GM23248 (cell line): ENCODE measurements around the gene PTPRN2. TPM values are rescaled to one million over a fixed set of nuclear protein-coding genes. Genes with fewer than 3 reads are reported as not detected.

Source experiments
- DNase-seq: peaks from one replicate; pipeline ENCODE4 v3.0.0-alpha.2; 2015
- H2AFZ ChIP-seq: fragments of 200-600 bp; sonication (generic); 2 replicates; pipeline ENCODE4 v1.6.1; 2016; ENCODE audit warnings: antibody characterized with exemption
- H3F3A ChIP-seq: fragments of 200-600 bp; sonication (generic); 2 replicates; pipeline ENCODE4 v1.6.1; 2016; ENCODE audit warnings: mild to moderate bottlenecking, antibody characterized with exemption, mixed run types; ENCODE audit not compliant: insufficient read depth
- H3K27ac ChIP-seq: fragments of 200-600 bp; sonication (generic); 2 replicates; pipeline ENCODE4 v1.5.1; 2016; ENCODE audit warnings: mild to moderate bottlenecking
- H3K27me3 ChIP-seq: fragments of 200-600 bp; sonication (generic); replicated peaks from 2 replicates; pipeline ENCODE4 v1.6.1; 2016; ENCODE audit warnings: mild to moderate bottlenecking; ENCODE audit not compliant: insufficient read depth
- H3K36me3 ChIP-seq: fragments of 200-600 bp; sonication (generic); 2 replicates; pipeline ENCODE4 v1.6.1; 2016; ENCODE audit warnings: low read depth, mild to moderate bottlenecking
- H3K4me1 ChIP-seq: fragments of 200-600 bp; sonication (generic); 2 replicates; pipeline ENCODE4 v1.6.1; 2016; ENCODE audit warnings: mild to moderate bottlenecking; ENCODE audit not compliant: insufficient read depth
- H3K4me2 ChIP-seq: fragments of 200-600 bp; sonication (generic); one replicate; pipeline ENCODE4 v1.6.1; 2016; ENCODE audit warnings: mild to moderate bottlenecking; ENCODE audit not compliant: unreplicated experiment
- H3K4me3 ChIP-seq: fragments of 200-600 bp; sonication (generic); 2 replicates; pipeline ENCODE4 v1.5.1; 2016; ENCODE audit warnings: mild to moderate bottlenecking
- H3K79me2 ChIP-seq: fragments of 200-600 bp; sonication (generic); 2 replicates; pipeline ENCODE4 v1.6.1; 2016; ENCODE audit warnings: mild to moderate bottlenecking; ENCODE audit not compliant: insufficient read depth
- H3K9ac ChIP-seq: fragments of 200-600 bp; sonication (generic); 2 replicates; pipeline ENCODE4 v1.6.1; 2016; ENCODE audit warnings: mild to moderate bottlenecking
- H3K9me2 ChIP-seq: fragments of 200-600 bp; sonication (generic); 2 replicates; pipeline ENCODE4 v1.6.1; 2016; ENCODE audit warnings: mixed run types, mild to moderate bottlenecking, moderate library complexity; ENCODE audit not compliant: insufficient read depth
- H3K9me3 ChIP-seq: fragments of 200-600 bp; sonication (generic); one replicate; pipeline ENCODE4 v1.6.1; 2017; ENCODE audit warnings: low read depth
- H4K20me1 ChIP-seq: fragments of 200-600 bp; sonication (generic); 2 replicates; pipeline ENCODE4 v1.6.0; 2016; ENCODE audit not compliant: insufficient read depth
- EZH2 ChIP-seq: fragments of 200-600 bp; sonication (generic); IDR thresholded peaks from 2 replicates; pipeline ENCODE4 v1.6.1; 2018; ENCODE audit warnings: antibody characterized with exemption, mild to moderate bottlenecking; ENCODE audit not compliant: insufficient read depth, poor library complexity, severe bottlenecking
- EZH2phosphoT487 ChIP-seq: fragments of 200-600 bp; sonication (generic); IDR thresholded peaks from 2 replicates; pipeline ENCODE4 v1.6.1; 2018; ENCODE audit warnings: antibody characterized with exemption, moderate library complexity, mild to moderate bottlenecking, low read depth; ENCODE audit not compliant: insufficient read depth
- WGBS, 2 experiments: methylation state at CpG; one replicate each; pipeline ENCODE4 v1.1.6; 2015 to 2017; ENCODE audit warnings: low lambda C conversion rate in 2 of 2, low coverage in 1 of 2; ENCODE audit errors: missing lambda C conversion rate in 2 of 2; 5-methylcytosine and 5-hydroxymethylcytosine counted together
- in situ Hi-C: fragments of 300-500 bp; cut with MboI; formaldehyde crosslinking; loops from 2 replicates; pipeline ENCODE4 v1.15.0; 2020
- polyA plus RNA-seq: library from polyadenylated mRNA; unstranded; fragments of >200 nt; fragmentation: Nextera tagmentation; extraction: Ambion mirVana; gene quantifications from 2 replicates; pipeline ENCODE4 v1.2.1, GENCODE V29; 2016
- total RNA-seq: library from RNA; depleted of rRNA; stranded (reverse); fragments of >200 nt; shearing (Covaris generic); gene quantifications from 2 replicates; pipeline ENCODE4 v1.2.3, GENCODE V29; 2014

PTPRN2 gene
- total and polyA plus RNA-seq, 2 experiments from 2014 or later = 0.13 TPM; not detected in 1

DNA sequence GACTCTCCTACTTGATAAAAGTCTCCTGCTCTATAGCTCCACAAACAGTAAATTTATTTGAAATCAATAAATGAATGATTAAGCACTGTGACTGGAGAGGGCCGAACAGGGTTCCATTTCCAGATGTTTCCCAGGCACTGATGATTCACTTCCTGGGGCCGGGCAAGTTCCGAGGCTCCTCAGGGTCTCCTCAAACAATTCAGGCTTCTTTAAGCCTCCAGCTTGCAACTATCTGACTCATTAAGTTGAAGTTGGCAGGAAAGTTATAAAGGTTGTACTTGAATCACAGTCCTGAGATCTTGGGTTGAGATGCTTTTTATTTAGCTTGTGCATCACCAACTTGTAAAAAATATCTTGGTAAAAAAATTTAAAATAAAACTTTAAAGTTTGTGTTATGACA is 637.9 kb downstream of the PTPRN2 start:
- no peak overlapping the region for H3K27ac ChIP-seq
- no peaks in the 10 kb centered on the region for H3K36me3 ChIP-seq
- no peak for DNase-seq
- WGBS, 2 experiments = 7 to 10% methylated on average over 3 of the region's 3 CpGs
- H3K27me3 ChIP-seq = no peaks in the 10 kb centered on the region
- no peaks in the 10 kb centered on the region for H3K79me2 ChIP-seq
- no peak overlapping the region for H3K4me2 ChIP-seq
- H3F3A ChIP-seq = no peaks in the 10 kb centered on the region
- H4K20me1 ChIP-seq = no peaks in the 10 kb centered on the region
- H3K4me1 ChIP-seq = no peaks in the 10 kb centered on the region
- no peaks in the 10 kb centered on the region for H3K9me3 ChIP-seq
- H3K4me3 ChIP-seq = no peak overlapping the region
- in situ Hi-C loops = no loop called here
- H2AFZ ChIP-seq = no peak overlapping the region
- no peaks in the 10 kb centered on the region for H3K9me2 ChIP-seq
- no peak overlapping the region for H3K9ac ChIP-seq
- TF ChIP-seq EZH2 (no peak), EZH2phosphoT487 (no peak)

- in situ Hi-C loops = no loop called here
- no peak for DNase-seq
- 17 to 19% methylated on average over 3 of the region's 3 CpGs for WGBS, 2 experiments
- no peaks in the 10 kb centered on the region for H3K27me3 ChIP-seq
- no peaks in the 10 kb centered on the region for H3K9me2 ChIP-seq
- H2AFZ ChIP-seq = no peak overlapping the region
- no peak overlapping the region for H3K9ac ChIP-seq
- no peaks in the 10 kb centered on the region for H3F3A ChIP-seq
- no peaks in the 10 kb centered on the region for H3K4me1 ChIP-seq
- no peaks in the 10 kb centered on the region for H3K36me3 ChIP-seq
- H3K4me2 ChIP-seq = no peak overlapping the region
- no peak overlapping the region for H3K4me3 ChIP-seq
- no peak overlapping the region for H3K27ac ChIP-seq
- no peaks in the 10 kb centered on the region for H4K20me1 ChIP-seq
- no peaks in the 10 kb centered on the region for H3K9me3 ChIP-seq
- H3K79me2 ChIP-seq = no peaks in the 10 kb centered on the region
- TF ChIP-seq EZH2phosphoT487 = no peak
- TF ChIP-seq EZH2 = no peak
These were observed 640.1 kb downstream of the PTPRN2 start for GRCh38 chr7:157947504-157947903.

DNA sequence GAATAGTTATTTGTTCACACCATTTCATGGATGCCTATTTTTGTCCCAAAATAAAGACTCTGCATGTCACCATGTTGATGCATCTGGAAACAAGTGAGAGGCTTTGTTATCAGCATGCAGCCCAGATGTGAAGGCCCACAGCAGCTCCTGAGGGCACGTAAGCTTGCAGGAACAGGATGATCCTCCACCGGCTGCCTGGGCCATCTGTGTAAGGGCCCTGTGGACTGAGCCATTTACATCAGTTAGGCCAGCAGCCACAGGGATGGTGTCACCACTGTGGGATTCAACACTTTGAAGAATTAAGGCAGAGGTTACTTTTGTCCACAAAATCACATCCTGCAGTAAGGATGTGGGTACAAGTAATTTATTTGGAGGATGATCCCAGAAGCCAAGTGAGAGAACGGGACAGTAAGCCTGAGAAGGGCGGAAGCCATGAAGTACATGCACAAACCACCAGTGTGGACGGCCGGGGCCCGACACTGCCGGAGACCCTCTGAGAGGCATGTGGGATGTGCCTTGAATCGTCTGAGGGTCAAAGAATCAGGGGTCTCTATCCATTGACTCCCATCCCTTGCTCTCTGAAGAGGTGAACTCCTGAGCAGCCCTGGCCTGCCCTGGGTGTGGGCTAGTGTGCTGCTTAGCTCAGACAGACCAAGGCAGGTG is 641.1 kb downstream of the PTPRN2 start:
- no peaks in the 10 kb centered on the region for H4K20me1 ChIP-seq
- H2AFZ ChIP-seq = no peak overlapping the region
- H3K4me2 ChIP-seq = no peak overlapping the region
- no peaks in the 10 kb centered on the region for H3K4me1 ChIP-seq
- H3K9me3 ChIP-seq = no peaks in the 10 kb centered on the region
- H3K9ac ChIP-seq = no peak overlapping the region
- no peaks in the 10 kb centered on the region for H3K36me3 ChIP-seq
- TF ChIP-seq EZH2 (no peak), EZH2phosphoT487 (no peak)
- H3K27me3 ChIP-seq = no peaks in the 10 kb centered on the region
- no peaks in the 10 kb centered on the region for H3F3A ChIP-seq
- H3K27ac ChIP-seq = no peak overlapping the region
- no peaks in the 10 kb centered on the region for H3K79me2 ChIP-seq
- no peaks in the 10 kb centered on the region for H3K9me2 ChIP-seq
- no peak for DNase-seq
- WGBS, 2 experiments = 42 to 43% methylated on average over 9 of the region's 9 CpGs
- in situ Hi-C loops = no loop called here
- no peak overlapping the region for H3K4me3 ChIP-seq

DNA sequence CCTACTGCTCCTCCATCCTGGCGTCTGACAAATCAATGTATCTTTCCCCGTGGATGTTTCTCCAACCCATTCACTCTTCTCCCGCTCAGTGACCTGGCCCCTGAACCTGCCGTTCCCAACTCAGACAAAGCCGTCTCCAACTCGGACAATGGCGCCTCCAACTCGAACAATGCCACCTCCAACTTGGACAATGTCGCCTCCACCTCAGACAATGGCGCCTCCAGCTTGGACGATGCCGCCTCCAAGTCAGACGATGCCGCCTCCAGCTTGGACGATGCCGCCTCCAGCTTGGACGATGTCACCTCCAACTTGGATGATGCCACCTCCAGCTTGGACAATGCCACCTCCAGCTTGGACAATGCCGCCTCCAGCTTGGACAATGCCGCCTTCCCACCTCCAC is 642.2 kb downstream of the PTPRN2 start:
- in situ Hi-C loops = no loop called here
- no peaks in the 10 kb centered on the region for H4K20me1 ChIP-seq
- H3K9me2 ChIP-seq = no peaks in the 10 kb centered on the region
- no peaks in the 10 kb centered on the region for H3K36me3 ChIP-seq
- TF ChIP-seq EZH2phosphoT487 (no peak), EZH2 (no peak)
- H3K4me2 ChIP-seq = no peak overlapping the region
- WGBS, 2 experiments = 38 to 59% methylated on average over 19 of the region's 19 CpGs
- no peak overlapping the region for H3K9ac ChIP-seq
- no peaks in the 10 kb centered on the region for H3K9me3 ChIP-seq
- no peaks in the 10 kb centered on the region for H3K4me1 ChIP-seq
- H3K4me3 ChIP-seq = no peak overlapping the region
- no peaks in the 10 kb centered on the region for H3F3A ChIP-seq
- H3K79me2 ChIP-seq = no peaks in the 10 kb centered on the region
- no peak overlapping the region for H3K27ac ChIP-seq
- no peak for DNase-seq
- H3K27me3 ChIP-seq = no peaks in the 10 kb centered on the region
- H2AFZ ChIP-seq = no peak overlapping the region

GRCh38 chr7:157944734-157945291 is 642.8 kb downstream of the PTPRN2 start:
- Histone ChIP-seq H3F3A (no peaks in the 10 kb centered on the region), H3K79me2 (no peaks in the 10 kb centered on the region), H3K27ac (no peak overlapping the region), H2AFZ (no peak overlapping the region), H3K4me1 (no peaks in the 10 kb centered on the region), H3K36me3 (no peaks in the 10 kb centered on the region), H3K9me2 (no peaks in the 10 kb centered on the region), H3K9me3 (no peaks in the 10 kb centered on the region), H3K9ac (no peak overlapping the region), H3K27me3 (no peaks in the 10 kb centered on the region), H3K4me2 (no peak overlapping the region), H3K4me3 (no peak overlapping the region), H4K20me1 (no peaks in the 10 kb centered on the region)
- DNase-seq = no peak
- in situ Hi-C loops = no loop called here
- TF ChIP-seq EZH2phosphoT487 = no peak
- no peak for TF ChIP-seq EZH2
- 44 to 58% methylated on average over 10 of the region's 10 CpGs for WGBS, 2 experiments
